Astrocyte (in vitro differentiated cells and primary cell): ENCODE measurements around the gene UBD. TPM values are rescaled to one million over a fixed set of nuclear protein-coding genes. Genes with fewer than 3 reads are reported as not detected.

Experiments used
- DNase-seq: peaks from one replicate; pipeline ENCODE4 v3.0.0-alpha.2; 2010; ENCODE audit warnings: low read depth
- FAIRE-seq: peaks from 2 replicates; lab custom pipeline; 2011; peaks lifted over from hg19 to GRCh38; lab: Jason Lieb, UNC
- H2AFZ ChIP-seq: 2 replicates; pipeline ENCODE4 v1.6.0; 2012; ENCODE audit warnings: low read depth, low read length, inconsistent platforms
- H3K27ac ChIP-seq: 2 replicates; pipeline ENCODE4 v1.5.1; 2011; ENCODE audit warnings: low read depth, low read length, inconsistent platforms
- H3K27me3 ChIP-seq: 2 replicates; pipeline ENCODE4 v1.6.0; 2011; ENCODE audit warnings: low read length, inconsistent platforms; ENCODE audit not compliant: insufficient read depth
- H3K36me3 ChIP-seq: 2 replicates; pipeline ENCODE4 v1.5.1; 2011; ENCODE audit warnings: low read length, inconsistent platforms; ENCODE audit not compliant: insufficient read depth
- H3K4me1 ChIP-seq: 2 replicates; pipeline ENCODE4 v1.5.1; 2011; ENCODE audit warnings: low read length, inconsistent platforms; ENCODE audit not compliant: insufficient read depth
- H3K4me2 ChIP-seq: 2 replicates; pipeline ENCODE4 v1.6.0; 2012; ENCODE audit warnings: low read length, inconsistent platforms
- H3K4me3 ChIP-seq: 2 replicates; pipeline ENCODE4 v1.5.1; 2011; ENCODE audit warnings: low read depth, mild to moderate bottlenecking, low read length, inconsistent platforms; ENCODE audit not compliant: insufficient read depth
- H3K79me2 ChIP-seq: 2 replicates; pipeline ENCODE4 v1.6.0; 2012; ENCODE audit warnings: mild to moderate bottlenecking, low read length, inconsistent platforms; ENCODE audit not compliant: insufficient read depth
- H3K9ac ChIP-seq: 2 replicates; pipeline ENCODE4 v1.6.0; 2012; ENCODE audit warnings: mild to moderate bottlenecking, low read length, inconsistent platforms
- H3K9me3 ChIP-seq: 2 replicates; pipeline ENCODE4 v1.5.1; 2012; ENCODE audit warnings: low read depth, mild to moderate bottlenecking, low read length, inconsistent platforms; ENCODE audit not compliant: insufficient read depth
- H4K20me1 ChIP-seq: 2 replicates; pipeline ENCODE4 v1.6.0; 2012; ENCODE audit warnings: low read length, inconsistent platforms; ENCODE audit not compliant: insufficient read depth
- H3K27ac Mint-ChIP-seq: one replicate; pipeline ENCODE4 v1.8.0; 2021; ENCODE audit warnings: mild to moderate bottlenecking, mixed read lengths; ENCODE audit not compliant: unreplicated experiment
- H3K27me3 Mint-ChIP-seq: one replicate; pipeline ENCODE4 v1.8.0; 2021; ENCODE audit warnings: low read depth, mixed read lengths; ENCODE audit not compliant: unreplicated experiment
- H3K36me3 Mint-ChIP-seq: one replicate; pipeline ENCODE4 v1.8.0; 2021; ENCODE audit warnings: low read depth, mixed read lengths; ENCODE audit not compliant: unreplicated experiment
- H3K4me1 Mint-ChIP-seq: one replicate; pipeline ENCODE4 v1.8.0; 2021; ENCODE audit warnings: low read depth, mixed read lengths; ENCODE audit not compliant: unreplicated experiment
- H3K4me3 Mint-ChIP-seq: one replicate; pipeline ENCODE4 v1.8.0; 2021; ENCODE audit warnings: mild to moderate bottlenecking, moderate library complexity, mixed read lengths; ENCODE audit not compliant: unreplicated experiment
- H3K9me3 Mint-ChIP-seq: one replicate; pipeline ENCODE4 v1.8.0; 2021; ENCODE audit warnings: mild to moderate bottlenecking, mixed read lengths; ENCODE audit not compliant: unreplicated experiment
- CTCF ChIP-seq: IDR thresholded peaks from 2 replicates; pipeline ENCODE4 v1.5.1; 2011; ENCODE audit warnings: low read depth, mild to moderate bottlenecking, inconsistent platforms, low read length, moderate library complexity; ENCODE audit not compliant: insufficient read depth
- EZH2 ChIP-seq: IDR thresholded peaks from 2 replicates; pipeline ENCODE4 v1.6.1; 2012; ENCODE audit warnings: mild to moderate bottlenecking, low read length, inconsistent platforms; ENCODE audit not compliant: insufficient read depth
- total RNA-seq: library from RNA; stranded (reverse); gene quantifications from 2 replicates; pipeline ENCODE4 v1.2.1, GENCODE V29; 2021

Gene UBD
- total RNA-seq, 1 donor from 2014 or later = 9.9 TPM

DNA sequence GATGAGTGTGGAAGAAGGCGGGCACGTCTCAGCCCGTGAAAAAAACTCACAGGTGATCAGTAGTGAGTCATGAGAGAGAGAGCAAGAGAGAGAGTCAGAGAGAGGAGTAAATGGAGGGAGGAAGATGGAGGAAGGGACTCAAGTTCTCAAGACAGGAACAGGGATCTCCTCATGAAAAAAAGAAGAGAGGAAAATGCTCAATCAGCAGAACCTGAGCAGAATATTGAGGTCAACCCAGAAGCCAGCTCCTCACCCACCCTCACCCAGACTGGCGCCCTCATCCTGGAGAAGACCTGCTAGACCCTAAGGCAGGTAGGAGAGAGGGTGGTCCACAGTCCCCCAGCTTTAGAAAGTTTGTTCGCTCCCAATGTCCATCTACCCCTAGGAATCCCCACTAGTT, 4.8 kb downstream of the UBD start:
- DNase-seq = no peak
- Histone ChIP-seq H3K79me2 (no peaks in the 10 kb centered on the region), H3K27me3 (peaks cover 20% of the 10 kb centered on the region), H3K9ac (no peak overlapping the region), H3K4me2 (no peak overlapping the region), H3K4me1 (no peaks in the 10 kb centered on the region), H4K20me1 (no peaks in the 10 kb centered on the region), H3K4me3 (no peak overlapping the region), H3K36me3 (no peaks in the 10 kb centered on the region), H3K9me3 (no peaks in the 10 kb centered on the region), H3K27ac (no peak overlapping the region), H2AFZ (no peak overlapping the region)
- TF ChIP-seq CTCF (no peak), EZH2 (no peak)
- H3K4me1 Mint-ChIP-seq = peaks cover 11% of the 10 kb centered on the region
- FAIRE-seq = no peak
- peaks cover 7% of the 10 kb centered on the region for H3K36me3 Mint-ChIP-seq
- H3K4me3 Mint-ChIP-seq = no peak overlapping the region
- H3K9me3 Mint-ChIP-seq = peaks cover 9% of the 10 kb centered on the region
- H3K27ac Mint-ChIP-seq = no peak overlapping the region
- H3K27me3 Mint-ChIP-seq = peaks cover 59% of the 10 kb centered on the region

- DNase-seq (peak; percentile 9), FAIRE-seq (no peak)
- no peak overlapping the region for H3K9ac ChIP-seq
- no peaks in the 10 kb centered on the region for H3K4me1 ChIP-seq
- H3K27me3 ChIP-seq = peaks cover 20% of the 10 kb centered on the region
- Mint-ChIP-seq H3K27me3 (peaks cover 67% of the 10 kb centered on the region), H3K4me3 (peak overlapping the region; percentile 58), H3K36me3 (peaks cover 7% of the 10 kb centered on the region), H3K27ac (no peak overlapping the region), H3K4me1 (peaks cover 2% of the 10 kb centered on the region), H3K9me3 (peaks cover 9% of the 10 kb centered on the region)
- H4K20me1 ChIP-seq = no peaks in the 10 kb centered on the region
- peak overlapping the region; percentile 45 for H2AFZ ChIP-seq
- TF ChIP-seq CTCF (no peak), EZH2 (peak; percentile 58)
- H3K79me2 ChIP-seq = no peaks in the 10 kb centered on the region
- no peak overlapping the region for H3K27ac ChIP-seq
- H3K4me3 ChIP-seq = no peak overlapping the region
- no peaks in the 10 kb centered on the region for H3K36me3 ChIP-seq
- no peaks in the 10 kb centered on the region for H3K9me3 ChIP-seq
- H3K4me2 ChIP-seq = peak overlapping the region; percentile 74
Measured at GRCh38 chr6:29553268-29554057, 6.1 kb downstream of the UBD start.

- Histone ChIP-seq H2AFZ (no peak overlapping the region), H4K20me1 (no peaks in the 10 kb centered on the region), H3K27ac (no peak overlapping the region), H3K4me2 (peak overlapping the region; percentile 74), H3K27me3 (peaks cover 20% of the 10 kb centered on the region), H3K4me3 (no peak overlapping the region), H3K9ac (no peak overlapping the region), H3K36me3 (no peaks in the 10 kb centered on the region), H3K4me1 (no peaks in the 10 kb centered on the region), H3K79me2 (no peaks in the 10 kb centered on the region), H3K9me3 (no peaks in the 10 kb centered on the region)
- TF ChIP-seq CTCF = no peak
- no peak for TF ChIP-seq EZH2
- H3K27ac Mint-ChIP-seq = no peak overlapping the region
- H3K36me3 Mint-ChIP-seq = peaks cover 7% of the 10 kb centered on the region
- peaks cover 9% of the 10 kb centered on the region for H3K9me3 Mint-ChIP-seq
- peaks cover 2% of the 10 kb centered on the region for H3K4me1 Mint-ChIP-seq
- FAIRE-seq = no peak
- peak; percentile 46 for DNase-seq
- peaks cover 71% of the 10 kb centered on the region for H3K27me3 Mint-ChIP-seq
- peak overlapping the region; percentile 55 for H3K4me3 Mint-ChIP-seq
Measured at GRCh38 chr6:29552512-29553051, 7.0 kb downstream of the UBD start.
